Activated CD8-positive, alpha-beta T cell treated with anti-CD3 and anti-CD28 coated beads for 36 hours (primary cell): ENCODE results near the gene TEX28. TPM values are rescaled to one million over a fixed set of nuclear protein-coding genes. Genes with fewer than 3 reads are reported as not detected.

Experiments used
- ATAC-seq: fragments of 200-7000 bp; cut with Tn5 transposase; one replicate; pipeline ENCODE4 v1.10.0; 2021; ENCODE audit warnings: mild to moderate bottlenecking, moderate library complexity
- CTCF ChIA-PET: fragments of 350-600 bp; sonication (Branson Sonifier 250); formaldehyde crosslinking; loops from one replicate; lab custom pipeline; 2021; ENCODE audit warnings: antibody characterized with exemption; lab: Charles Lee
- POLR2A ChIA-PET: fragments of 350-600 bp; sonication (Branson Sonifier 250); formaldehyde crosslinking; loops from one replicate; lab custom pipeline; 2021; ENCODE audit warnings: antibody characterized with exemption; lab: Charles Lee
- DNase-seq: peaks from one replicate; pipeline ENCODE4 v3.0.0-alpha.2; 2020
- H3K27ac Mint-ChIP-seq: one replicate; pipeline ENCODE4 v1.8.0; 2021; ENCODE audit warnings: mild to moderate bottlenecking, mixed read lengths
- H3K27me3 Mint-ChIP-seq: one replicate; pipeline ENCODE4 v1.8.0; 2021; ENCODE audit warnings: mixed read lengths
- H3K36me3 Mint-ChIP-seq: one replicate; pipeline ENCODE4 v1.8.0; 2021; ENCODE audit warnings: low read depth, mixed read lengths
- H3K4me1 Mint-ChIP-seq: one replicate; pipeline ENCODE4 v1.8.0; 2021; ENCODE audit warnings: low read depth, mixed read lengths
- H3K4me3 Mint-ChIP-seq: one replicate; pipeline ENCODE4 v1.8.0; 2021; ENCODE audit warnings: mild to moderate bottlenecking, moderate library complexity, mixed read lengths
- H3K9me3 Mint-ChIP-seq: one replicate; pipeline ENCODE4 v1.8.0; 2021; ENCODE audit warnings: mixed read lengths
- CTCF ChIP-seq: fragments of 200-600 bp; IDR thresholded peaks from one replicate; pipeline ENCODE4 v1.8.0; 2022; ENCODE audit warnings: antibody characterized with exemption, mild to moderate bottlenecking
- intact Hi-C: fragments of 100-400 bp; cut with micrococcal nuclease; formaldehyde crosslinking; loops from one replicate; pipeline ENCODE4 v1.10.0; 2022
- total RNA-seq, 2 experiments: library from RNA; stranded (reverse); gene quantifications; one replicate each; pipeline ENCODE4 v1.2.3, GENCODE V29; 2021

The TEX28 gene
- total RNA-seq, 2 experiments from 2014 or later, result not detected

- no peak for TF ChIP-seq CTCF
- intact Hi-C loops, result no loop called here
- Mint-ChIP-seq H3K27me3 (no peaks in the 10 kb centered on the region), H3K4me1 (peaks cover 35% of the 10 kb centered on the region), H3K36me3 (no peaks in the 10 kb centered on the region), H3K27ac (peak overlapping the region; percentile 13), H3K9me3 (no peaks in the 10 kb centered on the region), H3K4me3 (no peak overlapping the region)
- ChIA-PET POLR2A (no interaction called here), CTCF (no interaction called here)
- peak; percentile 37 for ATAC-seq
- DNase-seq, result no peak
These were observed 26.2 kb upstream of the TEX28 start for GRCh38 chrX:154321152-154321551.

GRCh38 chrX:154320406-154320805, 25.5 kb upstream of the TEX28 start:
- intact Hi-C loops, result no loop called here
- POLR2A ChIA-PET, result no interaction called here
- TF ChIP-seq CTCF, result no peak

GRCh38 chrX:154317391-154317995, 22.6 kb upstream of the TEX28 start:
- ATAC-seq (no peak), DNase-seq (peak; percentile 11)
- no peaks in the 10 kb centered on the region for H3K9me3 Mint-ChIP-seq
- no peaks in the 10 kb centered on the region for H3K27me3 Mint-ChIP-seq
- peak; percentile 9 for TF ChIP-seq CTCF
- intact Hi-C loops, result no loop called here
- ChIA-PET CTCF (interaction anchor here (1.2 to 2.5 kb wide), 3 partner anchors 9 to 19 kb away, joined by 4 to 8 read pairs (median 5); no protein-coding TSS in a partner anchor), POLR2A (no interaction called here)
- H3K36me3 Mint-ChIP-seq, result no peaks in the 10 kb centered on the region
- H3K27ac Mint-ChIP-seq, result no peak overlapping the region
- peaks cover 58% of the 10 kb centered on the region for H3K4me1 Mint-ChIP-seq
- H3K4me3 Mint-ChIP-seq, result no peak overlapping the region

More at GRCh38 chrX:154320406-154320805, 25.5 kb upstream of the TEX28 start:
- Mint-ChIP-seq H3K27me3 (no peaks in the 10 kb centered on the region), H3K27ac (no peak overlapping the region), H3K9me3 (no peaks in the 10 kb centered on the region), H3K4me1 (peaks cover 32% of the 10 kb centered on the region), H3K4me3 (no peak overlapping the region), H3K36me3 (no peaks in the 10 kb centered on the region)
- DNase-seq (no peak), ATAC-seq (no peak)
- CTCF ChIA-PET, result no interaction called here

- no peak for ATAC-seq
- no peaks in the 10 kb centered on the region for H3K36me3 Mint-ChIP-seq
- H3K9me3 Mint-ChIP-seq, result no peaks in the 10 kb centered on the region
- ChIA-PET CTCF (no interaction called here), POLR2A (interaction anchor here (1.2 kb wide), 1 partner anchor 10 kb away, joined by 3 read pairs; no protein-coding TSS in a partner anchor)
- no peak for DNase-seq
- no peaks in the 10 kb centered on the region for H3K27me3 Mint-ChIP-seq
- peaks cover 62% of the 10 kb centered on the region for H3K4me1 Mint-ChIP-seq
- no peak for TF ChIP-seq CTCF
- no peak overlapping the region for H3K27ac Mint-ChIP-seq
- H3K4me3 Mint-ChIP-seq, result no peak overlapping the region
- intact Hi-C loops, result no loop called here
These were observed 20.5 kb upstream of the TEX28 start for GRCh38 chrX:154315416-154315815.

- no peaks in the 10 kb centered on the region for H3K27me3 Mint-ChIP-seq
These were observed 18.2 kb upstream of the TEX28 start for GRCh38 chrX:154313147-154313546.

More at GRCh38 chrX:154313147-154313546, 18.2 kb upstream of the TEX28 start:
- ChIA-PET CTCF (interaction anchor here (0.5 kb wide), 1 partner anchor 14 kb away, joined by 3 read pairs; no protein-coding TSS in a partner anchor), POLR2A (interaction anchor here (1.1 kb wide), 1 partner anchor 12 kb away, joined by 4 read pairs; no protein-coding TSS in a partner anchor)
- ATAC-seq (peak; percentile 79), DNase-seq (peak; percentile 77)
- no peak for TF ChIP-seq CTCF
- Mint-ChIP-seq H3K27ac (peak overlapping the region; percentile 83), H3K9me3 (no peaks in the 10 kb centered on the region), H3K4me1 (peaks cover 65% of the 10 kb centered on the region), H3K36me3 (no peaks in the 10 kb centered on the region), H3K4me3 (peak overlapping the region; percentile 41)
- intact Hi-C loops, result no loop called here
